GM12892 (cell line): ENCODE measurements around the gene DYRK1A.
A peak's percentile ranks its signal among the peaks of the same experiment; 100 is the strongest.
"Not testable (repeated sequence)": the region's sequence is repeated elsewhere in the genome, so short reads cannot be mapped to it uniquely, and the experiment has no call there.

Source experiments
- DNase-seq: peaks from one replicate; pipeline ENCODE4 v3.0.0; 2011; ENCODE audit not compliant: insufficient read length
- FAIRE-seq: peaks from 2 replicates; lab custom pipeline; 2011; peaks lifted over from hg19 to GRCh38; lab: Jason Lieb, UNC
- POLR2A ChIP-seq: IDR thresholded peaks from 2 replicates; pipeline ENCODE4 v1.6.1; 2011; ENCODE audit warnings: low read depth, low read length, control low read depth
- POLR2AphosphoS5 ChIP-seq: IDR thresholded peaks from 2 replicates; pipeline ENCODE4 v1.6.1; 2011; ENCODE audit warnings: low read depth, low read length, control low read depth
- TAF1 ChIP-seq: IDR thresholded peaks from 2 replicates; pipeline ENCODE4 v1.6.1; 2011; ENCODE audit warnings: low read depth, mild to moderate bottlenecking, control low read depth, low read length, borderline replicate concordance

DYRK1A gene

GRCh38 chr21:37513383-37513782 lies 146.8 kb downstream of the DYRK1A start:
- TF ChIP-seq POLR2A, result no peak
- no peak for TF ChIP-seq POLR2AphosphoS5
- TF ChIP-seq TAF1, result no peak
- DNase-seq, result no peak
- no peak for FAIRE-seq

GRCh38 chr21:37514038-37514667 lies 147.6 kb downstream of the DYRK1A start:
- DNase-seq, result no peak
- TF ChIP-seq TAF1 (no peak), POLR2A (no peak), POLR2AphosphoS5 (no peak)
- no peak for FAIRE-seq

GRCh38 chr21:37516998-37517397 lies 150.4 kb downstream of the DYRK1A start:
- TF ChIP-seq TAF1, result no peak
- no peak for TF ChIP-seq POLR2A
- TF ChIP-seq POLR2AphosphoS5, result no peak
- no peak for FAIRE-seq

DNA sequence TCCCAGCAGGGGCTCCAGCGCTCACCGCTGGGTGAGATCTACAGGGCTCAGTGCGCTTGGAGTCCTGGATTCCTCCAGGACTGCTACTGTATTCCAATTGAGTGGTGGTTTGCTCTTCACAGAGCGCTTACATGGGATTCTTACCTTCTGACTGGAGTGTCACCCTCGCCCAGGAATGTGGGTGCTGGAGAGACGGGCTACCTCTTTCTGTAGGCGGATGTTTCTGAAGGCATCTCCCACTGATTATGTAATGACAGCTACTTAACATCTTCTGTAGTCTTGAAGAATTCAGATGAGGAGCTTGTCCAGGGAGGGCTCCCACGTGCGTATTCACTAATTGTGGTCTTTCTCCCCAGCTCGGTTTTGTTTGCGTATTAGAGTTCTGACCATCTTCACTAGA lies 154.2 kb downstream of the DYRK1A start:
- DNase-seq (no peak), FAIRE-seq (no peak)
- TF ChIP-seq TAF1, result no peak
- no peak for TF ChIP-seq POLR2A
- TF ChIP-seq POLR2AphosphoS5, result no peak

More at GRCh38 chr21:37516998-37517397, 150.4 kb downstream of the DYRK1A start:
- no peak for DNase-seq

GRCh38 chr21:37521658-37522057 lies 155.1 kb downstream of the DYRK1A start:
- FAIRE-seq, result no peak
- no peak for TF ChIP-seq POLR2A
- no peak for TF ChIP-seq POLR2AphosphoS5
- TF ChIP-seq TAF1, result no peak
- DNase-seq, result no peak

DNA sequence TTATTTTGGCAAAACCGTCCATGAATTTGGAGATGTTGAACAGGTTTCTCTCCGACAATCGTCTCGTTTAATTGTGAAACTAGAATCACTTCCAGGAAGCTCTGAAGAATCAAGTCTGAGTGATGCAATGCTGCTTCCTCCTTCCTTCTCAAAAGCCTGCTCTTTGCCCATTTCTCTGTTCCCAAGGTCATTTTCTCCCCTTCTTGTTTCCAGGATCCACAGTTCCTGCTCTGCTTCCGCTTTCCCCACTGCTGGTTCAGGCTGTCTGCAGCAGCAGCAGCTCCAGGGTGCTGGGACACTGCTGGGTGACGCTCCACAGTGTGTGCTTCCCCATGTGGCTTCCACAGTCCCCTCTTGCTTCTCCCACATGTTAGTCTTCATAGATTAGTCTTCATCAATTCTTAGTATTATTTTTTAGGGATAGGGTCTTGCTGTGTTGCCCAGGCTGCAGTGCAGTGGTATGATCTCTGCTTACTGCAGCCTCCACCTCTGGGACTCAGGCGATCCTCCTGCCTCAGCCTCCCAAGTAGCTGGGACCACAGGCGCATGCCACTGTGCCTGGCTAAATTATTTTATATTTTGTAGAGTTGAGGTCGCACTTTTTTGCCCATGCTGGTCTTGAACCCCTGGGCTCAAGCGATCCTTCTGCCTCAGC lies 156.2 kb downstream of the DYRK1A start:
- DNase-seq (no peak), FAIRE-seq (no peak)
- TF ChIP-seq POLR2A, result no peak
- no peak for TF ChIP-seq POLR2AphosphoS5
- no peak for TF ChIP-seq TAF1

- FAIRE-seq, DNase-seq: not testable (repeated sequence)
These were observed 158.4 kb downstream of the DYRK1A start for GRCh38 chr21:37524944-37525343.

DNA sequence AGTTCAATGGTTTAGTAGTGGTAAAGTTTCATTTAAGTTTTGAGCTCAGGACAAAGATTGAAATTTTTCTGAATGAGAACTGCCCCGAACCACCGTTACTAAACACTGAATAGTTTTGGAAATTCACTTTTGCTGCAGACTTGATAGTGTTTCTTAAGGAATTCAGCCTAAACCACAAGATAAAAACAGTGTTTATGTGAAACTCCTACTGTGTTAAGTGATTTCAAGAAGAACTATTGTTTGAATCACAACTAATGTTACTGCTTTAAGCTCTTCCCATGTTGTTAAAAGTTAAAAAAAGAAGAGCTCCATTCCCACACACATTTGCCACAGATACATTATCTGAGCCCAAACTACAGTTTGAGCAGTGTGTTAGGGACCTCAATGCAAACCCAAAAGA lies 159.2 kb downstream of the DYRK1A start:
- FAIRE-seq, result no peak
- TF ChIP-seq POLR2AphosphoS5 (no peak), POLR2A (no peak), TAF1 (no peak)
- DNase-seq, result no peak

GRCh38 chr21:37527103-37527502 lies 160.5 kb downstream of the DYRK1A start:
- no peak for FAIRE-seq
- TF ChIP-seq POLR2A (0 out of 2 replicates have a peak, but pooled peaks have one; percentile 25), TAF1 (no peak), POLR2AphosphoS5 (peak; percentile 45; the same call in 1 of the 2 replicates)
- no peak for DNase-seq

- no peak for TF ChIP-seq POLR2AphosphoS5
- no peak for TF ChIP-seq TAF1
- TF ChIP-seq POLR2A, result no peak
- DNase-seq, result no peak
- FAIRE-seq, result no peak
These were observed 161.1 kb downstream of the DYRK1A start for GRCh38 chr21:37527716-37528115.

DNA sequence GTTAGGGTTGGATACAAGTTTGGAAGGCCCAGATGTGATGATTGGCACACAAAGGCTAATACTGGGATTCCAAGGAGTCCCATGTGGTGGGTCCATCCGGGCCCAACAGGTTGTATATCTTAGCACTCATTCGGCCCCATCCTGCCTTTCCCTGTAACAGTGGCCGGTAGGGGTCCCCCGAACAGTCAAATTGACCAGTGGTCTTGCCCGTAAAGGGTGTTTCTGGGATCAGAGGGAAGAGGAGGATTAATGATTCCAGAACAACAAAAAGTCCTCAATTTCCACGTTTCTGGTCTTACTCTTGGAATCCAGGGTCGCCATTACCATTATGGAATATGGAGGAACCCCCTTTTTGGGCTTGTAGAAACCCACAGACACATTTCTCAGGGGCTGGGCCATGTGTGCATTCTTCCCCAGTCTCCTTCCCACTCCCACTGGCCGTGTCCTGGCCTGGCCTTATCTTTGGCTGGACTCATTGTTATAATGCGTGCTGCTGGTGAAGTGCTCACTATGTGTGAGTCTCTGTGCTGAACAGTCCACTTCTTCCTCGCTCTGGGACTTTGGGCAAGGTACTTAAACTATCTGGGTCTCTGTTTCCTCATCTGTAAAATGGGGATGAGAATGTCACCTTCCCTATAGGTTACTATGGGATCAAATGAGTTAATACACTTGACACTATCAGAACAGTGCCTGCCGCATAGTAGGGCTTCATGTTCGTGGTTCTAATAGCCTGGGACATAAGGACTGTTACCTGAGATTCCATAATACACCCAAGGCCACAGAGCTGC lies 161.8 kb downstream of the DYRK1A start:
- FAIRE-seq (no peak), DNase-seq (no peak)
- TF ChIP-seq POLR2AphosphoS5 (no peak), TAF1 (no peak), POLR2A (no peak)

DNA sequence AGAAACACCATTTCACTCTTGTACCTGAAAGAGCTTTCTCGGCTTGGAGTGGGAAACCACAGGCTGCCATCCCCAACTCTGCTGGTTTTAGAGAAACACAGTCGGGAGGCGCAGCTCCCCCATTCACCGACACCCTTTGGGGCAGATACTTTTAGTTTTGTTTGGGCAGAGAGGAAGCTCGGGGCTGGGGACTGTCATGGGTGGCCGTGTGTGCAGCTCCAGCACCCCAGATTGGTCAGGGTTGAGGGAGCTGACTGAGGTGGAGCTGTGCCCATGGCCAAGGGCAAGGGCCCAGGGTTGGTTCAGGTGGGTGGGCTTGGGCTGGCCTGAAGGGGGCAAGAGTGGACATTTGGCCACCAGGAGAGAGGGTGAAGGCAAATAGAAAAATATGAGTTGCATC lies 163.1 kb downstream of the DYRK1A start:
- no peak for TF ChIP-seq POLR2AphosphoS5
- TF ChIP-seq POLR2A, result no peak
- no peak for TF ChIP-seq TAF1
- no peak for FAIRE-seq
- no peak for DNase-seq

- no peak for DNase-seq
- TF ChIP-seq TAF1 (no peak), POLR2AphosphoS5 (no peak)
- FAIRE-seq, result no peak
These were observed 164.4 kb downstream of the DYRK1A start for GRCh38 chr21:37530901-37531351.
